Right atrium auricular region (tissue), 2 donors: ENCODE measurements around the gene BCL11A. TPM values are rescaled to one million over a fixed set of nuclear protein-coding genes. Genes with fewer than 3 reads are reported as not detected.

ENCODE experiments used
- DNase-seq: peaks from one replicate; pipeline ENCODE4 v3.0.0-alpha.2; 2019; ENCODE audit warnings: low spot score
- H3K27ac ChIP-seq, 2 donors: fragments of 200-600 bp; sonication (generic); 1 replicate in 1 of 2; 2 replicates in 1 of 2; pipeline ENCODE4 v1.5.1; 2016 to 2019
- H3K27me3 ChIP-seq, 2 donors: fragments of 200-600 bp; sonication (generic); one replicate each; pipeline versions ENCODE4 v1.5.1 to v1.6.0; 2017 to 2019
- H3K36me3 ChIP-seq: fragments of 200-600 bp; sonication (generic); one replicate; pipeline ENCODE4 v1.5.1; 2016
- H3K4me1 ChIP-seq, 2 donors: fragments of 200-600 bp; sonication (generic); one replicate each; pipeline versions ENCODE4 v1.5.1 to v1.6.0; 2017 to 2019
- H3K4me3 ChIP-seq, 2 donors: fragments of 200-600 bp; sonication (generic); 1 replicate in 1 of 2; 2 replicates in 1 of 2; pipeline ENCODE4 v1.5.1; 2017 to 2019; ENCODE audit warnings: mild to moderate bottlenecking in 1 of 2, moderate library complexity in 1 of 2
- H3K9me3 ChIP-seq, 2 donors: fragments of 200-600 bp; sonication (generic); one replicate each; pipeline ENCODE4 v1.5.1; 2019
- CTCF ChIP-seq, 2 donors: fragments of 200-600 bp; sonication (generic); IDR thresholded peaks; one replicate each; pipeline ENCODE4 v1.5.1; 2019; ENCODE audit warnings: antibody characterized with exemption in 2 of 2
- total RNA-seq, 2 donors: library from RNA; depleted of rRNA; stranded (reverse); fragments of >200 nt; gene quantifications; one replicate each; pipeline ENCODE4 v1.1.0, GENCODE V29; 2016

Gene BCL11A
- total RNA-seq, 2 donors from 2014 or later: 2.2 to 3.3 TPM

GRCh38 chr2:60507211-60507965 lies 46.1 kb downstream of the BCL11A start:
- no peak for TF ChIP-seq CTCF (IDR thresholded peaks at IDR 0.05)
- H3K27me3 ChIP-seq: no peaks in the 10 kb centered on the region
- H3K9me3 ChIP-seq: no peaks in the 10 kb centered on the region
- no peaks in the 10 kb centered on the region for H3K36me3 ChIP-seq
- H3K4me3 ChIP-seq: no peak overlapping the region
- H3K4me1 ChIP-seq: peaks cover 0 to 20% of the 10 kb centered on the region in 2 donors
- H3K27ac ChIP-seq: no peak overlapping the region
- no peak for DNase-seq

- Histone ChIP-seq H3K27ac (no peak overlapping the region), H3K36me3 (no peaks in the 10 kb centered on the region), H3K9me3 (no peaks in the 10 kb centered on the region), H3K27me3 (no peaks in the 10 kb centered on the region), H3K4me3 (no peak overlapping the region), H3K4me1 (peaks cover 0 to 20% of the 10 kb centered on the region in 2 donors)
- no peak for DNase-seq
- no peak for TF ChIP-seq CTCF (IDR thresholded peaks at IDR 0.05)
Observed at GRCh38 chr2:60505880-60506260, 47.6 kb downstream of the BCL11A start.

- Histone ChIP-seq H3K9me3 (no peaks in the 10 kb centered on the region), H3K4me3 (no peak overlapping the region), H3K27me3 (no peaks in the 10 kb centered on the region), H3K4me1 (peaks cover 0 to 20% of the 10 kb centered on the region in 2 donors), H3K27ac (no peak overlapping the region), H3K36me3 (no peaks in the 10 kb centered on the region)
- no peak for DNase-seq
- no peak for TF ChIP-seq CTCF (IDR thresholded peaks at IDR 0.05)
Observed at GRCh38 chr2:60505240-60505879, 48.1 kb downstream of the BCL11A start.

GRCh38 chr2:60504049-60504448 lies 49.4 kb downstream of the BCL11A start:
- peaks cover 0 to 20% of the 10 kb centered on the region in 2 donors for H3K4me1 ChIP-seq
- no peak overlapping the region for H3K4me3 ChIP-seq
- no peaks in the 10 kb centered on the region for H3K9me3 ChIP-seq
- DNase-seq: no peak
- H3K27ac ChIP-seq: no peak overlapping the region
- TF ChIP-seq CTCF (IDR thresholded peaks at IDR 0.05): peak in 1 of 2 donors; percentile 26
- no peaks in the 10 kb centered on the region for H3K36me3 ChIP-seq
- no peaks in the 10 kb centered on the region for H3K27me3 ChIP-seq

- Histone ChIP-seq H3K27me3 (no peaks in the 10 kb centered on the region), H3K9me3 (no peaks in the 10 kb centered on the region), H3K4me1 (peaks cover 0 to 14% of the 10 kb centered on the region in 2 donors), H3K4me3 (no peak overlapping the region), H3K27ac (no peak overlapping the region), H3K36me3 (no peaks in the 10 kb centered on the region)
- DNase-seq: no peak
- no peak for TF ChIP-seq CTCF (IDR thresholded peaks at IDR 0.05)
Observed at GRCh38 chr2:60502144-60502543, 51.3 kb downstream of the BCL11A start.
